Renal pelvis (tissue), 12 donors: ENCODE data around the gene ZNF665. TPM values are rescaled to one million over a fixed set of nuclear protein-coding genes. Genes with fewer than 3 reads are reported as not detected.
"Not testable (repeated sequence)": the region's sequence is repeated elsewhere in the genome, so short reads cannot be mapped to it uniquely, and the experiment has no call there.

Experiments
- DNase-seq: peaks from one replicate; pipeline ENCODE4 v3.0.0-alpha.2; 2013
- long read RNA-seq, 16 experiments: transcript quantifications; one replicate each; lab custom pipeline, GENCODE V29; 2026
- polyA plus RNA-seq, 3 donors: library from polyadenylated mRNA; unstranded; fragments of 120-200 nt; gene quantifications; one replicate each; pipeline ENCODE4 v1.2.1, GENCODE V29; 2013; ENCODE audit not compliant: insufficient read length in 3 of 3

The ZNF665 gene
- polyA plus RNA-seq, result 10 to 100 TPM in 1 of 3 donors, 1 to 10 TPM in 2; 6.0 to 10.7 (median 9.7) TPM
- long read RNA-seq, donor 1, full-length matches to known transcripts, result 1 of 1 reads
- long read RNA-seq, donor 1, partial matches to known transcripts, result 0 of 1 reads
- long read RNA-seq, donor 1, other reads (novel, unspliced or antisense), result 0 of 1 reads
- long read RNA-seq, donor 2, partial matches to known transcripts, result 0 of 1 reads
- long read RNA-seq, donor 2, other reads (novel, unspliced or antisense), result 0 of 1 reads
- long read RNA-seq, donor 3, full-length matches to known transcripts, result 1 of 1 reads
- long read RNA-seq, donor 3, partial matches to known transcripts, result 0 of 1 reads
- long read RNA-seq, donor 3, other reads (novel, unspliced or antisense), result 0 of 1 reads
- long read RNA-seq, donor 4, result 0 reads
- long read RNA-seq, donor 5, full-length matches to known transcripts, result 2 of 2 reads
- long read RNA-seq, donor 5, partial matches to known transcripts, result 0 of 2 reads
- long read RNA-seq, donor 5, other reads (novel, unspliced or antisense), result 0 of 2 reads
- long read RNA-seq, donor 6, full-length matches to known transcripts, result 1 of 1 reads
- long read RNA-seq, donor 6, partial matches to known transcripts, result 0 of 1 reads
- long read RNA-seq, donor 6, other reads (novel, unspliced or antisense), result 0 of 1 reads
- long read RNA-seq, donor 7, full-length matches to known transcripts, result 2 of 2 reads
- long read RNA-seq, donor 7, partial matches to known transcripts, result 0 of 2 reads
- long read RNA-seq, donor 7, other reads (novel, unspliced or antisense), result 0 of 2 reads
- long read RNA-seq, donor 8, result 0 reads
- long read RNA-seq, donor 9, partial matches to known transcripts, result 0 of 2 reads
- long read RNA-seq, donor 9, other reads (novel, unspliced or antisense), result 0 of 2 reads
- long read RNA-seq, donor 10, result 0 reads
- long read RNA-seq, donor 11, partial matches to known transcripts, result 0 of 1 reads
- long read RNA-seq, donor 11, other reads (novel, unspliced or antisense), result 0 of 1 reads
- long read RNA-seq, donor 12, partial matches to known transcripts, result 0 of 1 reads
- long read RNA-seq, donor 12, other reads (novel, unspliced or antisense), result 0 of 1 reads
- long read RNA-seq, donor 13, result 0 reads
- long read RNA-seq, donor 14, full-length matches to known transcripts, result 3 of 3 reads
- long read RNA-seq, donor 14, partial matches to known transcripts, result 0 of 3 reads
- long read RNA-seq, donor 14, other reads (novel, unspliced or antisense), result 0 of 3 reads
- long read RNA-seq, donor 15, partial matches to known transcripts, result 0 of 1 reads
- long read RNA-seq, donor 15, other reads (novel, unspliced or antisense), result 0 of 1 reads
- long read RNA-seq, donor 16, result 0 reads

DNA sequence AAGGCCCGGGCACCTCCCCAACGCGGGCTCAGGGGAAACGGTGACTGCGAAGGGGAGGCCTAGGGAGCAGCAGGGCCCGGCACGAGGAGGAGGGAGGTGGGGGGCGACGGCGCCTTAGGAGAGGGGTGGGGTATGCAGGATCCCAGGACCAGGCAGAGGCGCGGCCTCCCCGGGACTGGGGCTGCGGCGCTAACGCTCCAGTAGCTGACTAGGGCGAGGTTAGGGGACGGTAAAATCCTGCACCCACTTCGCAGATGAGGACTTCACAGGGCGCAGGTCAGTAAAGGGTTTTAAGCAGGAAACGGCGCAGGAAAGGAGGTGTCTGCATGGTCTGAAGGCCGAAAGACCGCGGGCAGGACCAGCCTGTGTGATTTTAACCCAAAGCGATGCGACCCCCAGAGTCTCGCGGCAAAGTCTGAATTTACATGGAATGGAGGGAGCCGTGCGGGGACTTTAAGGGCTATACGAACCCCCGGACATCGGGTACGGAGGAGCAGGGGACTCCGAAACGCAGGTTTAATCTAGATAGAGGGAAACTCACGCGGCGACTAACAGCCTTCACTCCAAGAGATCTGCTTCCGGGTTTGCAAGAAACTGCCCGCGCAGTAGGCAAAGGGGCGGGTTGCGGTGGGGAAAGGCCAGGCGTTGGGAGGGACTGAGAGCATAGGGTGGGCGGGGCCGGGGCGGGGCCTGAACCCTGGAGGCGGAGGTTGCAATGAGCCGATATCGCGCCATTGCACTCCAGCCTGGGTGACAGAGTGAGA, at the start of gene ZNF665:
Gene ZNF665, minus strand, starts transcription at position 588 of the 764 bp plus-strand sequence. CDS start 10,460 bp downstream, outside the sequence.
- peak; percentile 87 for DNase-seq

GRCh38 chr19:53237114-53237777, 44.1 kb upstream of the ZNF665 start:
- no peak for DNase-seq

- no peak for DNase-seq
Measured at GRCh38 chr19:53224606-53225005, 31.4 kb upstream of the ZNF665 start.

- DNase-seq, result not testable (repeated sequence)
Measured at GRCh38 chr19:53222716-53223115, 29.6 kb upstream of the ZNF665 start.

GRCh38 chr19:53212703-53213320, 19.7 kb upstream of the ZNF665 start:
- no peak for DNase-seq

GRCh38 chr19:53211554-53211953, 18.4 kb upstream of the ZNF665 start:
- not testable (repeated sequence) for DNase-seq

DNA sequence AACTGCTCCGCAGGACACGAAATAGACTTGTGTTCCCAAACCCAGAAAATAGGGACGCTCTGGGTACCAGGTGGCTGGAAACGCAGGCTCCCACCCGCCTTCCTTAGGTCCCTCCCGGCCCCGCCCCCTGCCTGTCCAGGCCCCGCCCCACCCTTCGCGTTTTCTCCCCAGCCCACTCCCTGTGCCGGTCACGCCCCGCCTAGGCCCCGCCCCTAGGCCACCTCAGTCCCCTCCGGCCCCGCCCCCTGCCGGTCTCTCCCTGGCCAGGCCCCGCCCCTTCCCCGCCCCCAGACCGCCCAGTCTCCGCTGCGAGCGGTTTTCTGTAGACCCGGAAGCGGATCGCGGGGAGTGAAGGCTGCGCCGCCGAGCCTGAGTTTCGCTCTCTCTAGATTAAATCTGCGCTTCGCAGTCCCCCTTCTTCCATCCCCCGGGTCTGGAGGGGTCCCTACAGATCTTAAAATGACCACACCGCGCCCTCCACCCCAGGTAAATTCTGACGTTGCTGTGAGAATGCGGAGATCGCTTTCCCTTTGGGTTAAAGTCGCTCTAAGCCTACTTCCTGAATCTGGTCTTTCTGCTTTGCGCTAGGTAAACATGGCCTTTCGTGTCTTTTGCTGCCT, 3.7 kb upstream of the ZNF665 start:
- DNase-seq, result peak; percentile 93

DNA sequence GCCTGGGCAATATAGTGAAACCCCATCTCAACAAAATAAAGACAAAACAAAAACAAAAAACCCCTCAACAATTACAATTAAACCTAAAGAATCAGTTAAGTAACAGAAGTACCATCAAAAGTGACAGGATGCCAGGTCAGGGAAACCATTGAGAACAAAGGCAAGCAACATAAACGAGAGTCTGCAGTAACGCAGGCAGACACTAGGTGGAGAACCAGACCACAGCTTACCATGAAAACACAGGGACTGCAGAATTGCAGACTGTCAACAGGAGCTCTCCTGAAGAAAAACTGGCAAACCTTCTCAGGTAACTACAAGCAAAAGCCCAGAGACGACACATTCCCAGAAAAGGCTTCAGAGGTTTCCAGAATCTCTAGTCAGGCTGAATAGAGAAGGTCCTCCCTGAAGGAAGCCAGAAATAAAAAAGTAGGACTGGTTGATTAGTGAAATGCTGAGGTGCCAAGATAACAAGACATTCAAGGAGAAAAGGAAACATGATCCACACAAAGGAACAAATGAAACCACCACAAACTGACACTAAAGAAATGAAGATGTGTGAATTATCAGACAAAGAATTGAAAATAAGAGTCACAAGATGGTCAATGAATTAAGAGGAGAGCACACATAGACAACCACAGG, 2.2 kb upstream of the ZNF665 start:
- DNase-seq, result peak; percentile 86

DNA sequence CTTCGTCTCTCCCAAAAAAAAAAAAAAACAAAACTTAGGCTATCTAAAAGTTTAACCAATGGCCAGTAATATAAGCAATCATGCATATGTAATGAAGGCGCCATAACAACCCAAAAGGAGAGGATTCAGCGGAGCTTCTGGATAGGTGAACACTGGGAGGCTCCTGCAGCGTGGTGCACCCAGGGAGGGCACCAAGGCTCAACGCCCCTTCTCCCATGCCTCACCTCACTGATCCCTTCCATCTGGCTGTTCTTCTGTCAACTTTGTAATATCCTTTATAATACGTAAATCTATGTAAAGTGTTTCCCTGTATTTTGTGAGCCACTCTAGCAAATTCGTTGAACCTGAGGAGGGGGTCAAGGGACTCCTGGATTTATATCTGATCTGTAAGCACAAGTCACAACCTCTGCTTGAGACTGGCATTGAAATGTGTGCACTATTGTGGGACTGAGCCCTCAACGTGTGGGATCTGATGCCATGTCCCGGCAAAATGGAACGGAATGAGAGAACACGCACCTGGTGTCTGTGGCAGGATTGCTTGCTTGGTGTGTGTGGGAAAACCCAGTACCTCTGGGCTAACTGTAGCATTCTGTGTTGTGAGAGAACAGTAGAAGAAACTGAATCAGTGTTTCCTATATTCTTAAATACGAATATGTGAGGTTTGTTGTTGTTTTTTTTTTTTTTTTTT, 521 bp upstream of the ZNF665 start:
- DNase-seq, result no peak

DNA sequence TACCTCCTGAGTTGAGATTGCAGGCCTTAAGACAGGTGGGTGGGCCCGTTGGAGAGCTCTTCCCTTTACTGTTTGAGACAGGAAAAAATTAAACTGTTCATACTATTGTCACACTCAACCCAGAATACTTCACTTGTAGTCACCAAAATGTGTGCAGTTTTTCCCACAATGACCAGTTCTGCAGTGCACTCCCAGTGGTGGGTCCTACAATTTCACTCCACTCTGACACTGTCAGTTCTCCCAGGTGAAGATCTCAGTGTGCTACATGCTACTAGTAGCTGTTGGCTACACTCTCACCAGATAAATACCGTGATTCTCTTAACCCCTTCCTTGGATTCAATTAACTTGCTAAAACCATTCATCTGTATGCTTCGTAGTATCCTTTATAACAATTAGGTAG, 2.9 kb downstream of the ZNF665 start:
- no peak for DNase-seq

- DNase-seq, result not testable (repeated sequence)
Measured at GRCh38 chr19:53189691-53190198, 3.4 kb downstream of the ZNF665 start.

- DNase-seq, result not testable (repeated sequence)
Measured at GRCh38 chr19:53185155-53185882, 7.8 kb downstream of the ZNF665 start.

DNA sequence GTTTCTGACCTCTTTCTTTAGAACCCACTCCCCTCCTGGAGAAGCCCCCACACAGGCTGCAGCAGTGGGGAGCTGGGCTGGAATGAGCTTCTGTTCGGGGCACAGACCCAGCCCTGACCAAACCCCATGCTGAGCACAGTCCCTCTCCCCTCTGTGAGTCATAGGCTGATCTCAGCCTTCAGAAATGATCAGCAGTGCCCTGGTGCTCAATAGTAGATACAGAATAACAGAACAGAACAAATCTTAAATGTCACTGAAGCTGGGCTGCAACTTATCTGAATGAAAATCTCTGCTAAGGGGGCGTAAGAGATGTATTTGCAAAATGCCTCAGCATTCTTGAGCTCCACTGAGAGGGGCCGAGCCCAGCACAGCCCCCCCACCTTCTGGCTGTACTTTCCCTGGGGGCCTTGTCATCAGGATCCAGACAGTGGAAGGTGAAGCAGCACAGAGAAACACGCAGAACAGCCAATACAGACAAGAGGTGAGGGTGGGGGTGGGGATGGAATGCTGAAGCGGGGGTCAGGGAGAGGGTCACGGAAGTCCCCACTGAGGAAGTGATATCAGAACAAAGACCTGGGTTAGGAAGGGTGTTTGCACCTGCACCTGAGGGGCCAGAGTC, 9.9 kb downstream of the ZNF665 start:
- no peak for DNase-seq

GRCh38 chr19:53182202-53182601, 11.0 kb downstream of the ZNF665 start:
- no peak for DNase-seq

- DNase-seq, result no peak
Measured at GRCh38 chr19:53177986-53178385, 15.2 kb downstream of the ZNF665 start.

- no peak for DNase-seq
Measured at GRCh38 chr19:53172889-53173288, 20.3 kb downstream of the ZNF665 start.

DNA sequence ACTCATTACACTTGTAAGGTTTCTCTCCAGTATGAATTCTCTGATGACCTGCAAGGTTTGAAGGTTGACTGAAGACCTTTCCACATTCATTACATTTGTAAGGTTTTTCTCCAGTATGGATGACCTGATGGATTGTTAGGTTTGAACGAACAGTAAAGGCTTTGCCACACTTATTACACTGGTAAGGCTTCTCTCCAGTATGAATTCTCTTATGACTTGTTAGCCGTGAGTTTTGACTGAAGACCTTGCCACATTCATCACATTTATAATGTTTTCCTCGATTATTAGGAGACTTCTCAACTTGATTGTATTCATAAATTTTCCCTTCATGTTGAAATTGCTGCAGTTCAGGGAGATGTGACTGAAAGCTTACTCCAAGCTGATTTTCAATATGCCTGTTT, 27.5 kb downstream of the ZNF665 start:
- no peak for DNase-seq
